ENCODE data around the gene RNF17. TPM values are rescaled to one million over a fixed set of nuclear protein-coding genes. Genes with fewer than 3 reads are reported as not detected.

The RNF17 gene
- total and polyA plus RNA-seq, 2 of the 8 experiments (the other 6 are each of a cell fraction or from before 2014, with no cell fraction given), result not detected

GRCh38 chr13:24788538-24788937 is 24.6 kb downstream of the RNF17 start (continued):
- no peak for TF ChIP-seq FOSL1 (IDR thresholded peaks at IDR 0.05; ENCODE audit: insufficient read depth, low read depth, low read length)
- no peak for TF ChIP-seq TBP (IDR thresholded peaks at IDR 0.05; ENCODE audit: low read depth, low read length)
- no peak for TF ChIP-seq ASH2L (IDR thresholded peaks at IDR 0.05; ENCODE audit: low read length)
- no peak for TF ChIP-seq TAF7 (optimal IDR thresholded peaks at IDR 0.05; ENCODE audit: borderline replicate concordance, low read depth, low read length)
- no peak for TF ChIP-seq SP2 (IDR thresholded peaks at IDR 0.05; ENCODE audit: low read length)
